HG02798 (cell line): Measurements from ENCODE around the gene VWA3B.
"Not testable (repeated sequence)": the region's sequence is repeated elsewhere in the genome, so short reads cannot be mapped to it uniquely, and the experiment has no call there.

Experiments used
- ATAC-seq: cut with Tn5 transposase; IDR thresholded peaks from one replicate; pipeline ENCODE4 v1.9.1; 2021; ENCODE audit warnings: mild to moderate bottlenecking; ENCODE audit not compliant: unreplicated experiment, poor library complexity

The VWA3B gene, protein sequence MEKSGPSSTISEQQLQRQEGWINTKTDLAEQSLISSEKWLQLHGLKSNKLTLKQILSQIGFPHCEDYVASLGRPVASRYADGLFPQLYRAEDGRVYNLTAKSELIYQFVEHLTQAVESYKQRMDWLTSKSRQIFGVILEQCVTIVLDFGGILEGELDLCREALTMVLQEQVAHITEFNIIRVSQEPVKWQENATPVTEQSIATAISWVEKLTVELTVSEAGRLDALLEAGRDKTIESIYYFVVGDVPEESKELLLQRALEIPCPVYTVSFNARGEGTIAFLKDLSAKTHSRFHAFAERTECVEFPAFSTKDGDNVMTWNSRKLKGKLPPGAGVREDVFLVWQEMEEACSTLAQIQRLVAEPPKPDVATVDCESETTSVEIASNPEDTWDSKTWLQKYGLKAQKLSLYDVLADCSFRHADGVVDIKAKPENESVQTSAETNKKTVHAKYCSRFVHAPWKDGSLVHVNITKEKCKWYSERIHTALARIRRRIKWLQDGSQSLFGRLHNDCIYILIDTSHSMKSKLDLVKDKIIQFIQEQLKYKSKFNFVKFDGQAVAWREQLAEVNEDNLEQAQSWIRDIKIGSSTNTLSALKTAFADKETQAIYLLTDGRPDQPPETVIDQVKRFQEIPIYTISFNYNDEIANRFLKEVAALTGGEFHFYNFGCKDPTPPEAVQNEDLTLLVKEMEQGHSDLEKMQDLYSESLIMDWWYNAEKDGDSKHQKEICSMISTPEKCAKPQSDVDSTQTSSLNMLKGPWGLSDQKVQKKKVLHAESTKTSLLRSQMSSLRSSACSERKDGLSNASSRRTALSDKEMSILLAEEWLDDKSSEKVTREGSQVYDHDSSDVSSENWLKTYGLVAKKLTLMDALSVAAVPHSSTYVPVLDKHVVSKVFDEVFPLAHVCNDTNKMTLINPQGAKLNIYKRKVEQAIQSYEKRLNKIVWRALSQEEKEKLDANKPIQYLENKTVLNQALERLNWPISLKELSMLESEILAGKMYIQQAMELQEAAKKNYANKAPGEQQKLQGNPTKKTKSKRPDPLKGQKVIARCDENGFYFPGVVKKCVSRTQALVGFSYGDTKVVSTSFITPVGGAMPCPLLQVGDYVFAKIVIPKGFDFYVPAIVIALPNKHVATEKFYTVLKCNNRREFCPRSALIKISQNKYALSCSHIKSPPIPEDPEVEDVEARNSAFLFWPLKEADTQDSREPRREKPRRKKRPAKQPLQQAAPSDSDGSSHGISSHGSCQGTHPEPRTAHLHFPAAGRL (N-terminal part only)

DNA sequence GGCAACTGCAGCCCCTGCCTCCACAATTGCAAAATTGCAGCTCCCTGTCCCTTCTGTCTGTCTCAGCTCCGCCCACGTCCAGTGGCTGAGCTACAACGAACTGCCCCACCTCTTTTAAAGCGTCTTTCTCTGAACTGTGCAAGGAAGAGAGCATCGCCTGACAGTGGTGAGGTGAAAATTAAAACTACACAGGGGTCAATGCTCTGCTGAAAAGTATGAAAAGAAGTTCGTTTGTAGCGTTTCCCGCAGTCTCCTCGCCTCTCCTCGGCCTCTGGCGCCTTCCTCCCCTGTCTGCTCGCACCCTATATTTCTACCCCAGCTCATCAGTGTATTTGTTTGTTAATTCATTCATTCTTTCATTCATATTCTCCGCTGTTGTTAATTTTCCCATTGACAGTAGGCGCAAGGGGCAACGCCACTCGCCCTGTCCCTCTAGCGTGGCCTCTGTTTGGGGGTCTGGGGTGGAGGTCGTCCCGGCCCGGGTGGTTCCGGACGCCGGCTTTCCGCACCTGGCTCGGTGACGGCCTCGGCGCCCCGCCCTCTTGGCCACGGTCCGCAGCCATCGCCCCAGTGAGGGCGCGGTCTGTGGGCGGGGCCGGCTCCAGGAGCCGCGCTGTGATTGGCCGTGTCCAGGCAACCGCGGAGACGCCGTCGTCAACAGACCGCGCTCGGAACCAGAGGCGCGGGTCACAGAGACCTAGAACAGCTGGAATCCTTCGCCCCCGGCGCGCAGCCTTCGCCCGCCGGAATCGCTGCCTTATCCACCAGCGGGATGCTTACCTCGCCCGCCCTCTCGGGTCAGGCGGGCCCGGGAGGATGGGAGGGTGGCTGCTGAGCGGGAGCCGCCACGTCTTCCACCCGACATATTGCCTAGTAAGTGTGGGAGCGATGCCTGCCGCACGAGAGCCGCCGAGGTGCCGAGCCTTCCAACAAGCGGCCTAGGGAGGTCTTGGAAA lies at the start of gene VWA3B:
TSS of gene VWA3B (plus strand) at position 677 of the 956 bp plus-strand sequence. CDS start 5,926 bp downstream, outside the sequence.
- peak; percentile 90 for ATAC-seq

DNA sequence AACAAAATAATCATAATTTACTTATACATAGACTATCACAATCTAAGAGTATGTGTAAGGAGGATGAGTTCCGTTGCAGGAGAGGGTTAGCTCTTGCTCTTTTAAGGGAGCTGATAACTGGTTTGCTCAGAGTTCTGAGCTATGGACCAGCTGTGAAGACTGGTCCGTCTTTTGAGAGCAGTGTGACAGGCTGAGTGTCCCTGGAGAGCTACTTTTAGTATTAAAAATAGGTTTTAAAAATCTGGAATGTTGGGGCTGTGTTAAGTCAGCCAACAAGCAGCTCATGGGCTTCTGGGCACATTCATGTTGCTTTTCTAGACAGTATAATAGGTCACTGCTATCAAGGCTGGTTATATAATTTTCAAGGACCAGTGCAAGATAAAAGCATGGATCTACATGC lies 49.8 kb upstream of the VWA3B start:
- no peak for ATAC-seq

DNA sequence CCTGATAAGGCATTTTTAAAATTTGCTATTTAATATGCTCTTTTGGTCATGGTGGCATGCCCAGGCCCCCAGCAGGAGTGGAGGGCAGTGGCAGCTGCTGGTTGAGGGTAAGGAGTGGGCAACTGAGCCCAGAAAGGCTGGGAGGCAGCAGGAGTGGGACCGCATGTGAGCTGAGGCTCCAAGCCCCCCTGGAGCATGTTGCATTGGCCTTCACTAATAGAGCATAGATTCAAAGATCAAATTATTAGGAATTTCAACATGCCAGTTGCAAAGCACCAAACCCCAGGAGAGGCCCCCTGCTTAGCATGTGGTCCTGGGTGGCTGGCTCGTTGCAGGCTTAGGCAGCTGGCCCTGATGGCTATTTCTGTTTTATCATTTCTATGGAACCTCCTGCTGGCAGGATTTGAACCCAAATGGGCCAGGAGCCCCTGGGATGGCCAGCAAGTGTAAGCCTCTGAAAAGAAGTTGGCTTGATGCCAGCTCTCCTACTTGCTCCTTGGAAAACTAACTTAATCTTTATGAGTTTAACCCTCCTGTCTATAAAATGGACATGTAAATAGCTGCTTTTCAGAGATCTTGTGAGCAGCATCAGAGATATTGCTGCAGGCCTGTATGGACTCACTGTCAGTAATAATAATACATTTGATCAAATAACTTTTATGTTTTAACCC lies 49.2 kb upstream of the VWA3B start:
- ATAC-seq, result no peak

DNA sequence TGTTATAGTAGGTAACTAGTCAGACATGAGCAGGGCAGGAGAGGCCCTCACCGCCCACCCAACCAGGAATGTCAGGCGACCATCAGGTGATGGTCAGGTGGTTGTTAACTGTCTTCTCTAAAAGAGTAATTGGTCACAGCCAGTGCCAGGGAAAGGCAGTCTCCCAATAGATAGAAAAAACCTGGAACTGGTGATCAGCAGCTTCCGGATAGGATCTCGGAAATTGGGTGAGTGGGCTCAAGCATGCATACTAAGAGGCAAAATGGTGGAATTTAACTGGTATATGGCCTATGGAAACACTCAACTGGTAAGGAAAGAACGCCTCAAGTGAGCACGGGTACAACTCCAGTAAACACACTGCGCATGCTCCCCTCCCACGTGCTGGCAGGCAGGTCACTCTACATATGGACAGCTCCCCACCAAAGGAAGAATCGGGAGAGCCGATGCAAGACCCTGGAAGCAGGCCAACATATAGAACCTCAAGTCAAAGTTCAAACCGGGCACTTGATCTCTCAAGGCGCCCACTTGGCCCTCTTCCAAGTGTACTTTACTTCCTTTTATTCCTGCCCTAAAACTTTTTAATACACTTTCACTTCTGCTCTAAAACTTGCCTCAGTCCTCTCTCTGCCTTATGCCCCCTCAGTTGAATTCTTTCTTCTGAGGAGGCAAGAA lies 47.7 kb upstream of the VWA3B start:
- ATAC-seq, result no peak

DNA sequence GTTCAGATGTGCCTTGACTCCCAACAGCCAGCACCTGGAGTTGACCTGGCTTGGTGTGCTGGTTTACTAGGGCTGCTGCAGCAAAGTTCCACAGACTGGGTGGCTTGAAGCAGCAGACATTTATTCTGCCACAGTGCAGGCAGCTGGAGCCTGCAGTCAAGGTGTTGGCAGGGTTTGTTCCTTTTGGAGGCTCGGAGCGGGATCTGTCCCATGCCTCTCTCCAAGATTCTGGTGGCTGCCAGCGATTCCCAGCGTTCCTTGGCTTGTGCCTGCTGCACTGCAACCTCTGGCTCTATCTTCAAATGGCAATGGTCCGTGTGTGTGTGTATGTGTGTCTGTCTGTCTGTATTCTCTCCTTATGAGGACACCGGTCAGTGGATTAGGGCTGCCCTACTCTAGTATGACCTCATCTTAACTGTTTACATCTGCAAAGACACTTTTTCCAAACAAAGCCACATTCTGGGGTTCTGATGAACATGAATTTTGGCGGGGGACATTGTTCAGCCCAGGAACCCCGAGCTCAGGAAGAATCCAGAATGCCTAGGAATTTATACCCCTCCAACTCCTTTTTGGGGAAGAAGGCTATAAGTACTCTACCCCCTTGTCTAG lies 46.5 kb upstream of the VWA3B start:
- ATAC-seq, result no peak

DNA sequence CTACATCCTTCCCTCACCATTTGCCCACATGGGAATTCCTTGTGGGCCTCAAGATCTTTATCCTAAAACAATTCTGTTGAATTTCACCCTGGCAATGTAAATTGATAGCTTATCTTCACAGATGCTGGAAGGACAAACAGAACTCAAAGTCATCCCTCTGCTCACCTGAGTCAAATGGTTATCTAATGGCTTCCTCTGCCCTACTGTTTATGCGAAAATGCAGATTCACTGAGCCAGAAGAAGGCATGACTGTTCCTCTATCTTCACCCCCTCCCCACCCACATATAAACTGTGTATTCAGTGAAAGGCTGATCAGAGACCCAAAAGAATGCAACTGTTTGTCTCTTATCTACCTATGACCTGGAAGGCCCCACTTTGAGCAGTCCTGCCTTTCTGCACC lies 43.9 kb upstream of the VWA3B start:
- no peak for ATAC-seq

DNA sequence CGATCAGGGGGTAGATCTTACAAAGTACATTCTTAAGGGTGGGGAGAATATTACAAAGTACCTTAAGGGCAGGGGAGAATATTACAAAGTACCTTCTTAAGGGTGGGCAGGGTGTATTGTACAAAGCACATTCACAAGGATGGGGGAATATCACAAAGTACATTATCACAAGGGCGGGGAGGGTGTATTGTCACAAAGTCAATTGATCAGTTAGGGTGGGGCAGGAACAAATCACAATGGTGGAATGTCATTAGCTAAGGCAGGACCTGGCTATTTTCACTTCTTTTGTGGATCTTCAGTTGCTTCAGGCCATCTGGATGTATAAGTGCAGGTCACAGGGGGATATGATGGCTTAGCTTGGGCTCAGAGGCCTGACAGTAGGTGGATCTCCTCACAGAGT lies 42.2 kb upstream of the VWA3B start:
- ATAC-seq, result not testable (repeated sequence)

DNA sequence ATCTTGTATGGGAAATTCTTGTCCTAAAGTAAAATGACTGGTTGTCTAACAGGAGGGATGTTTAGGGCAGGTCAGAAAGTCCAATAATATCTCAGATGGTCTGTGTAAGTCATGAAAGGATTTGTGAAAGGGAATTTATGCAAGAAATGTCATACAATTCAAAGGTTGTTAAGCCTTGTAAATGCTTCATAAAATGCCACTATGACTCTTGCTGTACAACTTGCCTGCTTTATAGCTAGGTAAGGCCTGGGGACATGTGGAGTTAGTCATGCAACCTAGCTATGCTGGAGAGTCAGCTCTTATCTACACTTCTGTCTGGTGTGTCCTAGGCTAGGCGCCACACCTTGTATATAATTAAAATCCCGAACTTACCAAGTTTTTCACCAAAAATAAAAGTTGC lies 36.9 kb upstream of the VWA3B start:
- ATAC-seq, result no peak

DNA sequence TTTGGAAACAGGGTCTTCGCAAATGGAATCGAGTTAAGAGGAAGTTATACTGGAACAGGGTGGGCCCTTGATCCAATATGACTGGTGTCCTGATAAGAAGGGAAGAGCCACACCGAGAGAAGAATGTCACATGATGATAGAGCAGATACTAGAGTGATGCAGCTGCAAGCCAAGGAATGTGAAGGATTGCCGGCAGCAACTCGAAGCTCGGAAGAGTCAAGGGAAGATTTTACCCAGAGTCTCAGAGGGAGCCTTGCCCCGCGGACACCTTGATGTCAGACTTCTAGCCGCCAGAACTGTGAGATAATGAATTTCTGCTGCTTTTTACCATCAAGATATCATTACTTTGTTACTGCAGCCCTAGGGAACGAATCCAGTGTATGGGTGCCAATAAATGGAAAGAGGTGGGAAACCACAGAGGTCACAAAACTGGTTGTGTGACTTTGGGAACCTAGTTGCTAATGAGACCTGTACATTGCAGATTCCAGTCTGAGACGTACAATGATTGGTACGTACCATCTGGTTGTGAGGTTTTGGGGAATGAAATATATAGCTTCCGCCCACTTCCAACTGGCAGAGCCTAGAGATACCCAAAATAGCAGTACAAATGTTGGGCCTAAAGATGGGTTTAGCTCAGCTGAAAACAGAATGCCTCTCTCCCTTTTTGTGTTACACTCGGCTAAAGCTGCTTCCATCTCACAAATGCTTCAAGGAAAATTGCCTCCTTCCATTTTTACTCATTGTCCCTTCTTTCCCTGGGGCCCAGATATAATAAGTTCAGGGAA lies 28.6 kb upstream of the VWA3B start:
- no peak for ATAC-seq

DNA sequence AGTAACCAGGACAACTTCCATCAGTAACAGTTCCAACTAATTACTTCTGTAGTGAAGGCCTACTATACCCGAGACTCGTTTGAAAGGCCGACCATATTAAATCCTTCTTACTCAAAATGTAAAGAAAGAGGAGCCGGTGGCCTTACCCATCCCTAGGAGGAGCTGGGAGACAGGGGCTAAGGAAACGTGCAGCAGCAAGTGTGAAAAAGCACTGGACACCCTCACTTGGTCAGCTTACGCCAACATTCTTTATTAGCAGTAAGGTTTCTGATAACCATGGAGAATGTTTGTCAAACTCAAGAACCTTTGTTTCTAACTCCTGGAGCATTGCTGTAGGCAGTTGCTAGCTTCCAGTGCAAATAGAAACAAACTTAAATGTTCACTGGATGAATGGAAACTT lies 26.7 kb upstream of the VWA3B start:
- ATAC-seq, result no peak

DNA sequence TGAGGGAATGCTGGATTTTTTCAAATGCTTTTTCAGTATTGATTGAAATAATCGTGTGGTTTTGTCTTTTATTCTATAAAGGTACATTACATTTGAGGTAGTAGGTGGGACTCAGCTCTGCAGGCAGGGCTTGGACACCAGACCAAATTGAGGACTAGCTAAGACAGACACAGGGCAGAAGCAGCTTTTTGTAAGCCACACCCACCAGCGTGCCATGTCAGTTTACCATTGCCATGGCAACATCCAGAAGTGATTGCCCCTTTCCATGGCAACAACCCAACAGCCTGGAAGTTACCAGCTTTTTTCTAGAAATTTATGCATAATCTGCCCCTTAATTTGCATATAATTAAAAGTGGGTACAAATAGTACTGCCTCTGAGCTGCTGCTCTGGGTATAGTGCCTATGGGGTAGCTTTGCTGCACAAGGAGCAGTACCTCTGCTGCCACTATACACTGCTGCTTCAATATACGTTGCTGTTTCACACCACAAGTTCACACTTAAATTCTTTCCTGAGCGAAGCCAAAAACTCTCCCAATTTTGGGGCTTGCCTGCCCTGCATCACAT lies 23.6 kb upstream of the VWA3B start:
- no peak for ATAC-seq

DNA sequence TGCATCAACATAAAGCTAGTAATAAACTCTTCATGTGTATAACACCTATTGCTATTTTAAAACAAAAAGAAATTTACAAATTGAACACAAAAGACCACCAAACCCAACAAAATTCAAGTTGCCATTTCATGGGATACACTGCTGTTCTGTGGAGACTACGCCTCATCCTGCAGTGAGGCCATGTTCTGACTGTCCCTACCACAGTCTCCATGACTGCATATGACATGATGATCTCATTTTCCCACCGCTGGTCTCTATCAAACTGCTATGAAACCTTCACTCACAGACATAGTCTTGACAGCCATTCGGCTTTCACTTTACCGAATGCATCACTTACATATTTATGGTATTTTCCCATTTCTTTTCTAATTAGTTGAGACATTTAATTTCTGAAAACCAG lies 21.2 kb upstream of the VWA3B start:
- no peak for ATAC-seq

DNA sequence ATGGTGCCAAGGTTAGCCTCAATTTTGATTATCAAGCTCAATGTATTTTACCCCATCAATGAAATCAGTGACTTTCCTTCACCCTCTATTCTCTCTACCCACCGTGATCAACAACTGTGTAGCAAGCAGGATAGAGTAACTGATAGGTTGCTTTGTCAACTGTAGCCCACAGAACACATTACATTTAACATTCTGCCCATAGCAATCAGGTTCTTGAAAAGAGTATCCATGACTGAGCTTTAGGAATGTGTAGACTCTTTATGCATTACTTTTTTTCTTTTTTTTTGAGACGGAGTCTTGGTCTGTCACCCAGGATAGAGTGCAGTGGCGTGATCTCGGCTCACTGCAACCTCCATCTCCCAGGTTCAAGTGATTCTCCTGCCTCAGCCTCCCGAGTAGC lies 19.8 kb upstream of the VWA3B start:
- no peak for ATAC-seq

DNA sequence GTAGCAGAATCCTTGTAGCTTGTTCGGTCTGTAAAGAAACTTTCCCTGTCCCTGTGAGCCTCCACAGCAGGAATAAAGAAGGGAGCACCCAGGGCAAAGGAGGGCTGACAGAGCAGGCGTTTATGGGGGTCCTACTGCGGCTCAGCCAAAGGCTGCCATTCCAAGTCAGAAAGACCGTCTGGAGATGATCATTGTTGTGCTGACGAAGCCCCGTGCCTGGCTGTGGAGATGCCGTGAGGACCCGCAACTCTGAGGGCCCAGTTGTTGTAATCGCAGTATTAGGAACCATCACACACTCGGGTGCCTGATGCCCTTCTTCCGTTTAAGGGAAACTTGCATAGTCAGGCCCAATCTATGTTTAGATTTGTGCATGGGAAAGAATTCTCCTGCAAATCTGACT lies 16.9 kb upstream of the VWA3B start:
- no peak for ATAC-seq

DNA sequence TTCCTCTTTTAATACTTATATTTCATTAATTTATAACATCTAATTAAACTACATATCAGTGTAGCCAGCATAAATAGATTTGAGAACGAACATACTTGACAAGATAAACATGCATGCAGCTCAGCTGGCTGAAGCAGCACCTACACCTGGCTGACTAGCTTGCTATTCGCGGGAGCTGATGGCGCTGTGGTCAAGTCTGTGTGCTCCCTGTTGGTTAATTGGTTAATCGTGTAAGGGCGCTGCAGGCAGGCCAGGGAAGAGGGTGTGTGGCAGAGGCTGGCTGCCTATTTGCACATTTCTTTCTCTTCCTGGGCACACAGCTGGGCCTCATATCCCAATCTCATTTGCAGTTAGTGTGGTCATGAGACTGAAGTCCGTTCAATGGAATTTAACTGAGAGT lies 14.5 kb upstream of the VWA3B start:
- ATAC-seq, result no peak

DNA sequence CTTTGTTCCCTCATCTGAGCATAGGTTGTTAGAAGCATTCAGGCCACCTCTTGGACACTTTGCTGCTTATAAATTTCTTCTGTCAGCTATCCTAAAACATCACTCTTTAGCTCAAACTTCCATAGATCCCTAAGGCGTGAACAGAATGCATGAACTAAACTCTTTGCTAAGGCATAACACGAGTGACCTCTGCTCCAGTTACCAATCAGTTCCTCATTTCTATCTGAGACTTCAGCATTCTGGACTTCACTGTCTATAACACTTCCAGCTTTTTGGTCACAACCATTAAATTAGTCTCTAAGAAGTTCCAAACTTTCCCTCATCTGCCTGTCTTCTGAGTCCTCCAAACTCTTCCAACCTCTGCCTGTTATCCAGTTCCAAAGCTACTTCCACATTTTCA lies 8.3 kb upstream of the VWA3B start:
- ATAC-seq, result no peak
